GM12891 (cell line): ENCODE data around the gene AIM2.

Experiments used
- POLR2A ChIP-seq: IDR thresholded peaks from 2 replicates; pipeline ENCODE4 v1.6.1; 2011; ENCODE audit warnings: low read depth, low read length, control low read depth
- POLR2AphosphoS5 ChIP-seq: IDR thresholded peaks from 2 replicates; pipeline ENCODE4 v1.6.1; 2011; ENCODE audit warnings: low read depth, low read length, control low read depth

- TF ChIP-seq POLR2A = 0 out of 2 replicates have a peak, but pooled peaks have one; percentile 27
- no peak for TF ChIP-seq POLR2AphosphoS5
Observed at GRCh38 chr1:159067699-159068621, 8.6 kb downstream of the AIM2 start.
